PFSK-1 (cell line): Measurements from ENCODE around the gene POLE.

Source experiments
- POLR2AphosphoS5 ChIP-seq: IDR thresholded peaks from 2 replicates; pipeline ENCODE4 v1.6.1; 2012; ENCODE audit warnings: low read depth, mild to moderate bottlenecking, control low read depth, low read length, moderate library complexity
- REST ChIP-seq, 2 experiments: IDR thresholded peaks; 2 replicates each; pipeline versions ENCODE4 v1.6.1 to v1.8.0; 2011 to 2012; ENCODE audit warnings: low read depth in 2 of 2, low read length in 2 of 2, control low read depth in 1 of 2, inconsistent platforms in 1 of 2, mild to moderate bottlenecking in 1 of 2, moderate library complexity in 1 of 2; ENCODE audit not compliant: insufficient read depth in 1 of 2
- SIN3A ChIP-seq: IDR thresholded peaks from 2 replicates; pipeline ENCODE4 v1.6.1; 2012; ENCODE audit warnings: mild to moderate bottlenecking, low read length, moderate library complexity, borderline replicate concordance; ENCODE audit not compliant: insufficient read depth

- no peak for TF ChIP-seq POLR2AphosphoS5
- no peak for TF ChIP-seq REST (IDR thresholded peaks at IDR 0.05; ENCODE audit: insufficient read depth in 1 of 2, low read depth in 2 of 2, low read length in 2 of 2)
- TF ChIP-seq SIN3A, result no peak
Observed at GRCh38 chr12:132600048-132601032, 86.8 kb downstream of the POLE start.
